T-cell (primary cell): Measurements from ENCODE around the gene ELP6. TPM values are rescaled to one million over a fixed set of nuclear protein-coding genes. Genes with fewer than 3 reads are reported as not detected.

Experiments
- ATAC-seq, 4 experiments: fragments of 200-7000 bp in 3 of 4; fragments of 150-1000 bp in 1 of 4; cut with Tn5 transposase; replicated peaks in 1 of 4; 1 replicate in 3 of 4; 2 replicates in 1 of 4; pipeline ENCODE4 v1.10.0; 2021; ENCODE audit warnings: moderate library complexity in 3 of 4, mild to moderate bottlenecking in 2 of 4, moderate number of reproducible peaks in 1 of 4
- CTCF ChIA-PET, 2 donors: fragments of 300-600 bp; sonication (Branson Sonifier 250); formaldehyde crosslinking; loops; one replicate each; lab custom pipeline; 2022; ENCODE audit warnings: antibody characterized with exemption in 2 of 2; lab: Charles Lee
- POLR2A ChIA-PET, 2 donors: fragments of 300-600 bp; sonication (Branson Sonifier 250); formaldehyde crosslinking; loops; one replicate each; lab custom pipeline; 2022; ENCODE audit warnings: antibody characterized with exemption in 2 of 2; lab: Charles Lee
- DNase-seq, 35 experiments: peaks; one replicate each; pipeline versions ENCODE4 v3.0.0 to v3.0.0-alpha.2; 2013 to 2023
- H3K27ac ChIP-seq: one replicate; pipeline ENCODE4 v1.5.1; 2013; ENCODE audit warnings: low read length
- H3K27me3 ChIP-seq, 2 experiments: replicated peaks in 1 of 2; 1 replicate in 1 of 2; 2 replicates in 1 of 2; pipeline versions ENCODE4 v1.6.1 to v1.7.0; 2013; ENCODE audit warnings: low read length in 1 of 2, mixed read lengths in 1 of 2; ENCODE audit not compliant: control insufficient read depth in 2 of 2, insufficient read depth in 2 of 2; ENCODE audit errors: extremely low read depth in 1 of 2
- H3K36me3 ChIP-seq, 2 donors: 1 replicate in 1 of 2; 2 replicates in 1 of 2; pipeline versions ENCODE4 v1.6.1 to v1.7.0; 2013; ENCODE audit warnings: low read length in 1 of 2; ENCODE audit not compliant: control insufficient read depth in 2 of 2, insufficient read depth in 1 of 2; ENCODE audit errors: extremely low read depth in 1 of 2
- H3K4me1 ChIP-seq, 2 experiments: 1 replicate in 1 of 2; 2 replicates in 1 of 2; pipeline versions ENCODE4 v1.6.1 to v1.7.0; 2013; ENCODE audit warnings: low read length in 2 of 2, mixed read lengths in 1 of 2; ENCODE audit not compliant: insufficient read depth in 2 of 2, control insufficient read depth in 1 of 2; ENCODE audit errors: extremely low read depth in 1 of 2
- H3K4me3 ChIP-seq, 2 donors: 1 replicate in 1 of 2; 2 replicates in 1 of 2; pipeline versions ENCODE4 v1.5.1 to v1.7.0; 2013; ENCODE audit warnings: mild to moderate bottlenecking in 2 of 2, low read length in 1 of 2, moderate library complexity in 1 of 2; ENCODE audit not compliant: control insufficient read depth in 1 of 2; ENCODE audit errors: extremely low read depth in 1 of 2
- H3K9me3 ChIP-seq: 2 replicates; pipeline ENCODE4 v1.7.0; 2013
- H3K27ac Mint-ChIP-seq, 2 donors: one replicate each; pipeline ENCODE4 v1.8.0; 2020 to 2021; ENCODE audit warnings: mild to moderate bottlenecking in 2 of 2, mixed read lengths in 2 of 2
- H3K27me3 Mint-ChIP-seq, 2 donors: one replicate each; pipeline ENCODE4 v1.8.0; 2021 to 2022; ENCODE audit warnings: mixed read lengths in 2 of 2
- H3K36me3 Mint-ChIP-seq: one replicate; pipeline ENCODE4 v1.8.0; 2021; ENCODE audit warnings: mixed read lengths
- H3K4me1 Mint-ChIP-seq, 3 donors: one replicate each; pipeline ENCODE4 v1.8.0; 2020 to 2022; ENCODE audit warnings: mixed read lengths in 3 of 3, mild to moderate bottlenecking in 1 of 3
- H3K4me3 Mint-ChIP-seq, 3 donors: one replicate each; pipeline ENCODE4 v1.8.0; 2020 to 2022; ENCODE audit warnings: mild to moderate bottlenecking in 3 of 3, mixed read lengths in 3 of 3, moderate library complexity in 3 of 3
- H3K9me3 Mint-ChIP-seq, 3 donors: one replicate each; pipeline ENCODE4 v1.8.0; 2020 to 2022; ENCODE audit warnings: mixed read lengths in 3 of 3
- WGBS: methylation state at CpG from one replicate; pipeline ENCODE4 v1.1.5; 2013; ENCODE audit warnings: missing lambda C conversion rate; ENCODE audit not compliant: insufficient coverage; 5-methylcytosine and 5-hydroxymethylcytosine counted together
- total RNA-seq, 35 experiments: library from RNA in 6 of 35; stranded (reverse) in 6 of 35; fragments of 120-200 nt in 1 of 35; gene quantifications; one replicate each; pipeline versions ENCODE4 v1.2.1 to v1.2.4 and lab custom pipeline; 2013 to 2026

The ELP6 gene, protein sequence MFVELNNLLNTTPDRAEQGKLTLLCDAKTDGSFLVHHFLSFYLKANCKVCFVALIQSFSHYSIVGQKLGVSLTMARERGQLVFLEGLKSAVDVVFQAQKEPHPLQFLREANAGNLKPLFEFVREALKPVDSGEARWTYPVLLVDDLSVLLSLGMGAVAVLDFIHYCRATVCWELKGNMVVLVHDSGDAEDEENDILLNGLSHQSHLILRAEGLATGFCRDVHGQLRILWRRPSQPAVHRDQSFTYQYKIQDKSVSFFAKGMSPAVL
- 10 to 100 TPM; 22.3 to 31.4 (median 27.2) TPM for total RNA-seq
- 28.4 TPM for total RNA-seq (2013)
- 10.2 to 35.9 (median 18.0) reads per million in 29 experiments for total RNA-seq (lab: John Stamatoyannopoulos, UW)

DNA sequence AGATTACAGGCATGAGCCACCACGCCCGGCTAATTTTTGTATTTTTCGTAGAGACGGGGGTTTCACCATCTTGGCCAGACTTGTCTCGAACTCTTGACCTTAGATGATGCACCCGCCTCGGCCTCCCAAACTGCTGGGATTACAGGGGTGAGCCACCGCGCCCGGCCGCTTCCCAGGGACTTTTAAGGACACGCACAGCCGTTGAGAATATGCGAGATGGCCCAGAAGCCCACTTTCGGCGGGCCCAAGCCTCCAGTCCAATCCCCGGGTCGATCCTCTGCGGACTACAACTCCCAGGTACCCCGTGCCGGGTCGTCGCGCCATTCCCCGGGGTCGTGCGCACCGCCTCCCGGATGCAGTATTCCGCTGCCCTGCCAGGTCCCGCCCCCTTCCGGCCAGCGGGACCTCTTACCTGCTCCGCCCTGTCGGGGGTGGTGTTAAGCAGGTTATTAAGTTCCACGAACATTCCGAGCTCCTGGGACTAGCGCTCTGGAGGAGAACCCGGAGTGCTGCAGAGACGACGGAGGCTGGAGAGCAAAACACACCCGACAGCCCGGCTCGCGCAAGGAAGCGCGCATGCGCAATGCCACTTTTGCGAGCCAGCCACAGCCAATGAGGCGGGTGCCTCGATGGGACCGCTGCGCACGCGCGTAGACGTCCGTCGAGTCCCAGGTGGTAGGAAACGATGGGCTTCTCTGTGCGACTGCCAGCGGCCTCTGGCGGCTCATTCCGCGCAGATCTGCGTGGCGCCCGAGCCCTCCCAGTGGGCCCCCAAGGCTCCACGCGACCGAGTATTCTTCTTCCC is at the start of gene ELP6:
TSS of gene ELP6 (minus strand) at position 588 of the 805 bp plus-strand sequence. CDS start at position 466, 122 bp downstream.
- Histone ChIP-seq H3K27ac (peak within 1 kb of the TSS; percentile 94), H3K4me1 (peaks cover 0 to 21% of the 10 kb centered on the region in 2 experiments), H3K4me3 (peak within 1 kb of the TSS; percentile 95 to 99), H3K27me3 (no peaks in the 10 kb centered on the region), H3K9me3 (no peaks in the 10 kb centered on the region), H3K36me3 (peaks cover 11 to 19% of the 10 kb centered on the region in 2 donors)
- Mint-ChIP-seq H3K4me3 (peak within 1 kb of the TSS; percentile 95 to 96 (median 96)), H3K27ac (peak within 1 kb of the TSS; percentile 99), H3K4me1 (peaks cover 17 to 24% (median 22%) of the 10 kb centered on the region in 3 donors), H3K9me3 (no peaks in the 10 kb centered on the region), H3K36me3 (peaks cover 9% of the 10 kb centered on the region), H3K27me3 (no peaks in the 10 kb centered on the region)
- peak; percentile 94 to 96 (median 94) for ATAC-seq
- under 1% methylated on average over 70 of the region's 71 CpGs for WGBS
- POLR2A ChIA-PET = interaction anchor here in 1 of 2 donors (0.5 to 0.7 kb wide), 2 partner anchors 32 to 275 kb away, joined by 3 to 4 read pairs; no protein-coding TSS in a partner anchor
- DNase-seq = peak; percentile 93 to 98 (median 97)
- CTCF ChIA-PET = interaction anchor here in 1 of 2 donors (0.9 kb wide), 1 partner anchor 92 kb away, joined by 3 read pairs; no protein-coding TSS in a partner anchor

DNA sequence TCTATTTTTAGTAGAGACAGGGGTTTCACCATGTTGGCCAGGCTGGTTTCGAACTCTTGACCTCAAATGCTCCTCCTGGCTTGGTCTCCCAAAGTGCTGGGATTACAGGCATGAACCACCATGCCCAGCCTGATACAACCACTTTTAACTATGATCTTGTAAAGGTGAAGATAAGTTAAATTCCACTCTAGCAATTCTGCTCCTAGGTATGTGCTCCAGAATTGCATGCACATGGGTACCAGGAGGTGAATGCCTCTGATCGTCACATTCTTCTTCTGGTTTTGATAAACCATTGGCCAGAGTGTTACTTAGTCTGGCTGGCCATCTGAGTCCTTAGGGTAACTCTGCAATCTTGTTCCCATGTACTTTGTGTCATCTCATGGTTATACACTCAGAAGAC is 42.8 kb upstream of the ELP6 start:
- CTCF ChIA-PET = interaction anchor here in 1 of 2 donors (0.6 kb wide), 1 partner anchor 23 kb away, joined by 3 read pairs; no protein-coding TSS in a partner anchor
- POLR2A ChIA-PET = no interaction called here

DNA sequence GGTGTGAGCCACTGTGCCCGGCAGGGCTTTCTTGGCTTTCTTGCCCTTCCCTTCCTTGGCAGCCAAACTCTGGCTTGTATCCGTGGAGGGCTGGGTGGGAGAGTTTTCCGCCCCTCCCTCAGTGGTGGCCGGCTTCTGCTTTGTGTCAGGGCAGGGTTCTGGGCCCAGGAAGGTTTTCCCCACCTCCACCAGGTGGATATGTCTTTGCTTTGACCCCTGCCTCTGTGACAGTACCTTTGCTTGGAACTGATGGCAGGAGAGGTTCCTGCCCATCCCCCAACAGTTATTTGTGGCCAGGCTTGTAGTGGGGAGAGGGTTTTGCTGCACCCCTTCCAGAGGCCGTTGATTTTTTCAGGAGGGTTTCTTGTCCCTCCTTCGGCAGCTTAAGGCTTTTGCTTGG is 40.8 kb upstream of the ELP6 start:
- peaks cover 0 to 22% of the 10 kb centered on the region in 2 experiments for H3K27me3 ChIP-seq
- ATAC-seq (no peak), DNase-seq (no peak)
- H3K4me3 ChIP-seq = no peak overlapping the region
- no peak overlapping the region for H3K27ac Mint-ChIP-seq
- no CpG with 5 or more reads among the region's 6 CpGs for WGBS
- peaks cover 13 to 14% of the 10 kb centered on the region in 2 donors for H3K27me3 Mint-ChIP-seq
- no peaks in the 10 kb centered on the region for H3K4me1 Mint-ChIP-seq
- H3K9me3 ChIP-seq = no peaks in the 10 kb centered on the region
- no peak overlapping the region for H3K27ac ChIP-seq
- no peaks in the 10 kb centered on the region for H3K4me1 ChIP-seq
- ChIA-PET CTCF (no interaction called here), POLR2A (no interaction called here)
- H3K36me3 Mint-ChIP-seq = no peaks in the 10 kb centered on the region
- no peak overlapping the region for H3K4me3 Mint-ChIP-seq
- H3K9me3 Mint-ChIP-seq = no peaks in the 10 kb centered on the region
- no peaks in the 10 kb centered on the region for H3K36me3 ChIP-seq

More for the DNA sequence above, 42.8 kb upstream of the ELP6 start:
- H3K4me1 ChIP-seq = no peaks in the 10 kb centered on the region
- no peak overlapping the region for H3K4me3 ChIP-seq
- Mint-ChIP-seq H3K27me3 (peaks cover 8 to 13% of the 10 kb centered on the region in 2 donors), H3K27ac (no peak overlapping the region), H3K4me1 (no peaks in the 10 kb centered on the region), H3K9me3 (no peaks in the 10 kb centered on the region), H3K4me3 (no peak overlapping the region), H3K36me3 (no peaks in the 10 kb centered on the region)
- peaks cover 0 to 26% of the 10 kb centered on the region in 2 experiments for H3K27me3 ChIP-seq
- no peak for ATAC-seq
- WGBS = 100% methylated on average over 1 of the region's 2 CpGs
- H3K36me3 ChIP-seq = no peaks in the 10 kb centered on the region
- H3K9me3 ChIP-seq = no peaks in the 10 kb centered on the region
- no peak for DNase-seq
- no peak overlapping the region for H3K27ac ChIP-seq

DNA sequence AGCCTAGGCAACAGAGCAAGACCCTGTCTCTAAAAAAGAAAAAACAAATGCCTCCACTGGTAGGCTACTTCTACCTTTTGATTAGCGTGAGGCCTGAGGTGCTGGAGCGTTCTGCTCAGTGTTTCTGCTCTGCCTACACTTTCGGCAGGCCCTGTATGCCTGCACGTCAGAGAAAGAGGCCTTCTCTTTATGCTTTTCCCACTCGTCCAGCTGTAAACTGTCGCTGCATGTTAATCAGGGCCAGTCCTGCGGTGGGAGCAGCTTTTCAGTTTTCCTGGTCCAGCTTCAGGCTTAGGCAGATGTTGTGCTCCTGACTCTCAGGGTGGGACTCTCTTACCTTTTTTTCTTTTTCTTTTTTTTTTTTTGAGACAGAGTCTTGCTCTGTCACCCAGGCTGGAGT is 39.9 kb upstream of the ELP6 start:
- Mint-ChIP-seq H3K4me1 (no peaks in the 10 kb centered on the region), H3K36me3 (no peaks in the 10 kb centered on the region), H3K27me3 (peaks cover 13 to 14% of the 10 kb centered on the region in 2 donors), H3K27ac (no peak overlapping the region), H3K4me3 (no peak overlapping the region), H3K9me3 (no peaks in the 10 kb centered on the region)
- ChIA-PET POLR2A (no interaction called here), CTCF (no interaction called here)
- DNase-seq (no peak), ATAC-seq (no peak)
- Histone ChIP-seq H3K9me3 (no peaks in the 10 kb centered on the region), H3K4me1 (no peaks in the 10 kb centered on the region), H3K27ac (no peak overlapping the region), H3K27me3 (peaks cover 0 to 22% of the 10 kb centered on the region in 2 experiments), H3K4me3 (no peak overlapping the region), H3K36me3 (no peaks in the 10 kb centered on the region)
- WGBS = 96% methylated on average over 4 of the region's 7 CpGs

DNA sequence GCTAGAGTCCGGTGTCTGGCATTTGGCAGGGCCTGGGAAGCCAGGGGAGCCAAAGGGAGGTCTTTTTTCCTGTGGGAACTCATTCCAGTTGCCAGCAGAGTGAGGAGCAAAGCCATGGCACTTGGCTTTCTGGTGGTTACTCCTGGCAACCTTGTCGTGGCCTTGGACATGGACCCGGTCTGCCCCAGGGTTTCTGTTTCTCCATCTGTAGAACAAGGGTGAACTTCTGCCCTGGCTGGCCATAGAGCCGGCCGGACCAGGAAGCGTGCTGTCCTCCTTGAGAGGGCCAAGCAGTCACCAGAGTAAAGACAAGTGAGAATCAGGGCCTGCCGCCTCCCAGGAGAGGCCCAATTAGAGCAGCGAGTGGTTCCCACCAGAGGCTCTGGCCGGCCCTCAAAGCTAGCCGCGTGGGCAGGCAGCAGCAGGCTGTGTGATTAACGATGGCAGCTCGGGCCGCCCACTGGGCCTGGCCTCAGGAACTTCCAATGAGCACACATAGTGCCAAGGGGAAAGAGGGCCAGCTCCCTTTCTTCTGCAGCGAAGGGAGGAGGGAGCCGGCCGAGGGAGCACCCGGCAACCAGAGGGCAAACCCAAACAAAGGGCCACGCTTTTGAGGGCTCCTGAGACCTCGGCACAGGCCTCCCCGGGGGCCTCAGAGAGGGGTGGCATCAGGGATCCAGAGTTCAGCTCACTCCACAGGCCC is 29.1 kb upstream of the ELP6 start:
- Mint-ChIP-seq H3K27me3 (peaks cover 4 to 5% of the 10 kb centered on the region in 2 donors), H3K4me1 (no peaks in the 10 kb centered on the region), H3K9me3 (no peaks in the 10 kb centered on the region), H3K27ac (no peak overlapping the region), H3K4me3 (no peak overlapping the region), H3K36me3 (no peaks in the 10 kb centered on the region)
- Histone ChIP-seq H3K4me3 (no peak overlapping the region), H3K27me3 (peaks cover 0 to 13% of the 10 kb centered on the region in 2 experiments), H3K9me3 (no peaks in the 10 kb centered on the region), H3K27ac (no peak overlapping the region), H3K4me1 (no peaks in the 10 kb centered on the region), H3K36me3 (no peaks in the 10 kb centered on the region)
- WGBS = 81% methylated on average over 21 of the region's 21 CpGs
- DNase-seq (no peak), ATAC-seq (no peak)
- ChIA-PET POLR2A (no interaction called here), CTCF (no interaction called here)
